Measurements from ENCODE around the gene NPC1L1.

GRCh38 chr7:44531421-44532380 lies 9.4 kb downstream of the NPC1L1 start:
- TF ChIP-seq CTCF (IDR thresholded peaks at IDR 0.05): no peak
- TF ChIP-seq POLR2A (IDR thresholded peaks at IDR 0.05): no peak
